GM23338 (cell line): ENCODE measurements around the gene MAP7D3. TPM values are rescaled to one million over a fixed set of nuclear protein-coding genes. Genes with fewer than 3 reads are reported as not detected.

Experiments used
- ATAC-seq: fragments of 200-7000 bp; cut with Tn5 transposase; 3 replicates; pipeline ENCODE4 v1.9.1; 2020
- DNase-seq: peaks from one replicate; pipeline ENCODE4 v3.0.0-alpha.2; 2015; ENCODE audit warnings: low spot score
- H2AFZ ChIP-seq: fragments of 200-600 bp; sonication (generic); 2 replicates; pipeline ENCODE4 v1.8.0; 2016; ENCODE audit warnings: antibody characterized with exemption, mild to moderate bottlenecking, moderate library complexity
- H3F3A ChIP-seq: fragments of 200-600 bp; sonication (generic); replicated peaks from 2 replicates; pipeline ENCODE4 v1.8.0; 2017; ENCODE audit warnings: antibody characterized with exemption, mixed run types, low read depth
- H3K27ac ChIP-seq: fragments of 200-600 bp; sonication (generic); 2 replicates; pipeline ENCODE4 v1.6.1; 2016; ENCODE audit warnings: low read depth
- H3K27me3 ChIP-seq: fragments of 200-600 bp; sonication (generic); 2 replicates; pipeline ENCODE4 v1.8.0; 2016; ENCODE audit warnings: mild to moderate bottlenecking, mixed run types, moderate library complexity; ENCODE audit not compliant: insufficient read depth
- H3K36me3 ChIP-seq: fragments of 200-600 bp; sonication (generic); 2 replicates; pipeline ENCODE4 v1.8.0; 2016; ENCODE audit warnings: mild to moderate bottlenecking; ENCODE audit not compliant: insufficient read depth
- H3K4me1 ChIP-seq: fragments of 200-600 bp; sonication (generic); 2 replicates; pipeline ENCODE4 v1.8.0; 2016; ENCODE audit warnings: mild to moderate bottlenecking, moderate library complexity; ENCODE audit not compliant: insufficient read depth
- H3K4me2 ChIP-seq: fragments of 200-600 bp; sonication (generic); 2 replicates; pipeline ENCODE4 v1.7.1; 2017; ENCODE audit warnings: mixed run types
- H3K4me3 ChIP-seq: fragments of 200-600 bp; sonication (generic); 2 replicates; pipeline ENCODE4 v1.6.1; 2016; ENCODE audit warnings: mixed run types
- H3K79me2 ChIP-seq: fragments of 200-600 bp; sonication (generic); replicated peaks from 2 replicates; pipeline ENCODE4 v1.8.0; 2017; ENCODE audit warnings: mild to moderate bottlenecking; ENCODE audit not compliant: insufficient read depth
- H3K9me2 ChIP-seq: fragments of 200-600 bp; sonication (generic); 2 replicates; pipeline ENCODE4 v1.8.0; 2017; ENCODE audit not compliant: insufficient read depth
- H4K20me1 ChIP-seq: fragments of 200-600 bp; sonication (generic); replicated peaks from 2 replicates; pipeline ENCODE4 v1.8.0; 2017; ENCODE audit warnings: mild to moderate bottlenecking; ENCODE audit not compliant: insufficient read depth
- H3K27ac Mint-ChIP-seq: 2 replicates; pipeline ENCODE4 v1.8.0; 2020; ENCODE audit warnings: inconsistent platforms, mild to moderate bottlenecking, moderate library complexity, mixed read lengths
- H3K27me3 Mint-ChIP-seq: 3 replicates; pipeline ENCODE4 v1.8.0; 2022; ENCODE audit warnings: low read depth, mild to moderate bottlenecking, moderate library complexity, mixed read lengths, inconsistent platforms; ENCODE audit not compliant: insufficient read depth, poor library complexity
- H3K36me3 Mint-ChIP-seq: 3 replicates; pipeline ENCODE4 v1.8.0; 2021; ENCODE audit warnings: low read depth, mild to moderate bottlenecking, inconsistent platforms, moderate library complexity, mixed read lengths
- H3K4me1 Mint-ChIP-seq: 3 replicates; pipeline ENCODE4 v1.8.0; 2020; ENCODE audit warnings: mild to moderate bottlenecking, inconsistent platforms, mixed read lengths
- H3K4me3 Mint-ChIP-seq: 3 replicates; pipeline ENCODE4 v1.8.0; 2021; ENCODE audit warnings: moderate library complexity, mild to moderate bottlenecking, inconsistent platforms, mixed read lengths
- H3K9me3 Mint-ChIP-seq: 3 replicates; pipeline ENCODE4 v1.8.0; 2020; ENCODE audit warnings: moderate library complexity, mild to moderate bottlenecking, inconsistent platforms, mixed read lengths
- CREB1 ChIP-seq: fragments of 250-450 bp; sonication (Bioruptor Pico); IDR thresholded peaks from 2 replicates; pipeline ENCODE4 v1.5.0; 2020; ENCODE audit warnings: low read depth, mild to moderate bottlenecking, moderate library complexity
- CTCF ChIP-seq, 2 experiments: fragments of 200-600 bp in 1 of 2; sonication (generic) in 1 of 2; conservative IDR thresholded peaks; 2 replicates each; pipeline versions ENCODE4 v1.5.1 to v1.6.1; 2016 to 2017; ENCODE audit warnings: antibody characterized with exemption in 2 of 2, low read depth in 2 of 2, mild to moderate bottlenecking in 2 of 2, moderate library complexity in 1 of 2
- EZH2 ChIP-seq: fragments of 200-600 bp; sonication (generic); IDR thresholded peaks from one replicate; pipeline ENCODE4 v1.8.0; 2017; ENCODE audit warnings: antibody characterized with exemption, mild to moderate bottlenecking, low read depth; ENCODE audit not compliant: unreplicated experiment
- EZH2phosphoT487 ChIP-seq: fragments of 200-600 bp; sonication (generic); IDR thresholded peaks from one replicate; pipeline ENCODE4 v1.8.1; 2018; ENCODE audit warnings: antibody characterized with exemption; ENCODE audit not compliant: unreplicated experiment
- JUNB ChIP-seq: IDR thresholded peaks from one replicate; pipeline ENCODE4 v1.6.1; 2016; ENCODE audit warnings: antibody characterized with exemption; ENCODE audit not compliant: unreplicated experiment
- NANOG ChIP-seq: IDR thresholded peaks from 2 replicates; pipeline ENCODE4 v1.6.1; 2016; ENCODE audit warnings: antibody characterized with exemption, borderline replicate concordance
- POLR2AphosphoS5 ChIP-seq: IDR thresholded peaks from 2 replicates; pipeline ENCODE4 v1.6.1; 2016; ENCODE audit warnings: antibody characterized with exemption, low read depth
- REST ChIP-seq: IDR thresholded peaks from one replicate; pipeline ENCODE4 v1.6.1; 2018; ENCODE audit warnings: antibody characterized with exemption; ENCODE audit not compliant: unreplicated experiment
- STAT1 ChIP-seq: IDR thresholded peaks from one replicate; pipeline ENCODE4 v1.6.1; 2016; ENCODE audit warnings: antibody characterized with exemption; ENCODE audit not compliant: unreplicated experiment
- ZNF114 ChIP-seq: fragments of 250-450 bp; sonication (Bioruptor Pico); IDR thresholded peaks from 2 replicates; pipeline ENCODE4 v1.5.0; 2020; ENCODE audit warnings: mild to moderate bottlenecking, moderate library complexity
- ZNF331 ChIP-seq: fragments of 250-450 bp; sonication (Bioruptor Pico); IDR thresholded peaks from 2 replicates; pipeline ENCODE4 v1.5.0; 2020; ENCODE audit warnings: low read depth, mild to moderate bottlenecking, moderate library complexity
- ZNF462 ChIP-seq: fragments of 250-450 bp; sonication (Bioruptor Pico); IDR thresholded peaks from 2 replicates; pipeline ENCODE4 v1.5.0; 2020; ENCODE audit warnings: mild to moderate bottlenecking, moderate library complexity
- polyA plus RNA-seq: library from polyadenylated mRNA; unstranded; fragments of >200 nt; fragmentation: Nextera tagmentation; extraction: Ambion mirVana; gene quantifications from 2 replicates; pipeline ENCODE4 v1.2.1, GENCODE V29; 2016
- total RNA-seq: library from RNA; depleted of rRNA; stranded (reverse); fragments of >200 nt; shearing (Covaris generic); gene quantifications from 2 replicates; pipeline ENCODE4 v1.2.3, GENCODE V29; 2014
- TF ChIP-seq, protein P1 (sequence below): IDR thresholded peaks from 2 replicates; pipeline ENCODE4 v1.6.1; 2016; ENCODE audit warnings: antibody characterized with exemption

Gene MAP7D3
- total and polyA plus RNA-seq, 2 experiments from 2014 or later: 14.5 to 33.4 TPM

GRCh38 chrX:136214551-136214950, 36.6 kb downstream of the MAP7D3 start:
- ATAC-seq (no peak), DNase-seq (no peak)
- H3K4me3 ChIP-seq: no peak overlapping the region
- Mint-ChIP-seq H3K9me3 (no peaks in the 10 kb centered on the region), H3K27me3 (no peaks in the 10 kb centered on the region), H3K27ac (no peak overlapping the region), H3K36me3 (peaks cover 9% of the 10 kb centered on the region), H3K4me3 (no peak overlapping the region), H3K4me1 (no peaks in the 10 kb centered on the region; the same call in 2 of the 3 replicates)
- H3K4me2 ChIP-seq: no peak overlapping the region
- TF ChIP-seq CREB1 (CRISPR knock-in tag) (no peak), CTCF (conservative IDR thresholded peaks at IDR 0.05; ENCODE audit: low read depth in 2 of 2) (no peak), NANOG (no peak), ZNF114 (no peak), ZNF331 (no peak), ZNF462 (no peak), REST (no peak), EZH2phosphoT487 (no peak), POLR2AphosphoS5 (no peak), JUNB (no peak), EZH2 (no peak), STAT1 (no peak)
- TF ChIP-seq, protein P1, sequence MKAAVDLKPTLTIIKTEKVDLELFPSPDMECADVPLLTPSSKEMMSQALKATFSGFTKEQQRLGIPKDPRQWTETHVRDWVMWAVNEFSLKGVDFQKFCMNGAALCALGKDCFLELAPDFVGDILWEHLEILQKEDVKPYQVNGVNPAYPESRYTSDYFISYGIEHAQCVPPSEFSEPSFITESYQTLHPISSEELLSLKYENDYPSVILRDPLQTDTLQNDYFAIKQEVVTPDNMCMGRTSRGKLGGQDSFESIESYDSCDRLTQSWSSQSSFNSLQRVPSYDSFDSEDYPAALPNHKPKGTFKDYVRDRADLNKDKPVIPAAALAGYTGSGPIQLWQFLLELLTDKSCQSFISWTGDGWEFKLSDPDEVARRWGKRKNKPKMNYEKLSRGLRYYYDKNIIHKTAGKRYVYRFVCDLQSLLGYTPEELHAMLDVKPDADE: no peak
- H4K20me1 ChIP-seq: no peaks in the 10 kb centered on the region
- no peaks in the 10 kb centered on the region for H3K36me3 ChIP-seq
- no peaks in the 10 kb centered on the region for H3K27me3 ChIP-seq
- H3F3A ChIP-seq: no peaks in the 10 kb centered on the region
- no peaks in the 10 kb centered on the region for H3K9me2 ChIP-seq
- H3K4me1 ChIP-seq: no peaks in the 10 kb centered on the region
- no peaks in the 10 kb centered on the region for H3K79me2 ChIP-seq
- no peak overlapping the region for H2AFZ ChIP-seq
- H3K27ac ChIP-seq: no peak overlapping the region
